ENCODE measurements around the gene ZFY.

Gene ZFY

GRCh38 chrY:2896050-2896449 is 39.1 kb upstream of the ZFY start:
- TF ChIP-seq FOXA1 (IDR thresholded peaks at IDR 0.05) = no peak
- TF ChIP-seq L3MBTL2 (conservative IDR thresholded peaks at IDR 0.05) = no peak
- TF ChIP-seq SP1 (IDR thresholded peaks at IDR 0.05) = no peak
- no peak for TF ChIP-seq TARDBP (IDR thresholded peaks at IDR 0.05)
- no peak for TF ChIP-seq BHLHE40 (IDR thresholded peaks at IDR 0.05; ENCODE audit: borderline replicate concordance)
- no peak for TF ChIP-seq FOXM1 (IDR thresholded peaks at IDR 0.05; ENCODE audit: borderline replicate concordance)
- TF ChIP-seq HDGF (IDR thresholded peaks at IDR 0.05; ENCODE audit: borderline replicate concordance) = no peak
- no peak for TF ChIP-seq CTBP1 (IDR thresholded peaks at IDR 0.05; ENCODE audit: borderline replicate concordance)
- no peak for TF ChIP-seq NFRKB (IDR thresholded peaks at IDR 0.05)
- TF ChIP-seq ARNT (IDR thresholded peaks at IDR 0.05) = no peak
- TF ChIP-seq ZNF384 (IDR thresholded peaks at IDR 0.05) = no peak
- no peak for TF ChIP-seq PKNOX1 (IDR thresholded peaks at IDR 0.05)
- no peak for TF ChIP-seq FOXK2 (IDR thresholded peaks at IDR 0.05)
- no peak for TF ChIP-seq SUZ12 (IDR thresholded peaks at IDR 0.05)
- no peak for TF ChIP-seq LEF1 (IDR thresholded peaks at IDR 0.05; ENCODE audit: borderline replicate concordance)
- no peak for DNase-seq (ENCODE audit: extremely low spot score)
- ChIA-PET CTCF (no interaction called here), POLR2A (no interaction called here)

- TF ChIP-seq LEF1 (IDR thresholded peaks at IDR 0.05; ENCODE audit: borderline replicate concordance) (no peak), SUZ12 (IDR thresholded peaks at IDR 0.05) (no peak), ARNT (IDR thresholded peaks at IDR 0.05) (no peak), ZNF384 (IDR thresholded peaks at IDR 0.05) (no peak)
- CTCF ChIA-PET = no interaction called here
- DNase-seq (ENCODE audit: extremely low spot score) = no peak
- POLR2A ChIA-PET = no interaction called here
Measured at GRCh38 chrY:2907356-2907755, 27.8 kb upstream of the ZFY start.

DNA sequence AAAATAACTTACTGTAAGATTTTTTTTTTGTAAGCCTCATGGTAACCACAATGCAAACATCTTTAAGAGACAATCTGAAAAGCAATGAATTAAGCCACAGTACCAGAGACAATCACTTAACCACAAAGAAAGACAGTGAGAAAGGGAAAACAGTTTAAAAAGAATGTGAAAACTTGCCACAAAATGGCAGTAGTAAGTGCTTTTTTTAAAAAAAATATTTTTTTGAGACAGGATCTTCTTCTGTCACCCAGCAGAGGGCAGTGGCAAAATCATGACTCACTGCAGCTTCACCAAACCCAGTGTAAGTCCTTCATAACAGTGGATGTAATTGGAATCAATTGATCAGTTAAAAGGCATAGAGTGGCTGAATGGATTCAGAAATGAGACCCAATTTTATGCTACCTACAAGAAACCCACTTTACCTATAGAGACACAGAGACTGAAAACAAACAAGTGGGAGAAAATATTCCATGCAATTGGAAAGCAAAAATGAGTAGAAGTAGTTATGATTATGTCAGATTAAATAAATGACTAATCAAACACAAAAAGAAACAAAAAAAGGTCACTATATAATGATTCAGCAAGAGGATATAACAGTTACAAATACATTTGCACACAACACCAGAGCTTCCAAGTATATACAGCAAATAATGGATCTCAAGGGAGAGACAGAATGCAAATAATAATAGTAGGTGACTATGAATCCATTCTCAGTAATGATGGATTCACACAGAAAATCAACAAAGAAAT is 21.9 kb upstream of the ZFY start:
- TF ChIP-seq FOXM1 (IDR thresholded peaks at IDR 0.05; ENCODE audit: borderline replicate concordance) = no peak
- no peak for TF ChIP-seq ARNT (IDR thresholded peaks at IDR 0.05)
- TF ChIP-seq CTBP1 (IDR thresholded peaks at IDR 0.05; ENCODE audit: borderline replicate concordance) = no peak
- TF ChIP-seq BHLHE40 (IDR thresholded peaks at IDR 0.05; ENCODE audit: borderline replicate concordance) = no peak
- TF ChIP-seq L3MBTL2 (conservative IDR thresholded peaks at IDR 0.05) = no peak
- TF ChIP-seq FOXK2 (IDR thresholded peaks at IDR 0.05) = no peak
- TF ChIP-seq SUZ12 (IDR thresholded peaks at IDR 0.05) = no peak
- no peak for TF ChIP-seq HDGF (IDR thresholded peaks at IDR 0.05; ENCODE audit: borderline replicate concordance)
- TF ChIP-seq ELF4 (IDR thresholded peaks at IDR 0.05) = no peak
- TF ChIP-seq PKNOX1 (IDR thresholded peaks at IDR 0.05) = no peak
- no peak for TF ChIP-seq TARDBP (IDR thresholded peaks at IDR 0.05)
- no peak for TF ChIP-seq FOXA1 (IDR thresholded peaks at IDR 0.05)
- TF ChIP-seq NFRKB (IDR thresholded peaks at IDR 0.05) = no peak
- no peak for TF ChIP-seq ZNF384 (IDR thresholded peaks at IDR 0.05)
- TF ChIP-seq SP1 (IDR thresholded peaks at IDR 0.05) = no peak
- no peak for TF ChIP-seq LEF1 (IDR thresholded peaks at IDR 0.05; ENCODE audit: borderline replicate concordance)
- ChIA-PET POLR2A (no interaction called here), CTCF (no interaction called here)
- no peak for DNase-seq (ENCODE audit: extremely low spot score)

- POLR2A ChIA-PET = no interaction called here
- CTCF ChIA-PET = no interaction called here
- no peak for TF ChIP-seq SUZ12 (IDR thresholded peaks at IDR 0.05)
- no peak for TF ChIP-seq NFRKB (IDR thresholded peaks at IDR 0.05)
- TF ChIP-seq FOXK2 (IDR thresholded peaks at IDR 0.05) = no peak
- no peak for TF ChIP-seq ZNF384 (IDR thresholded peaks at IDR 0.05)
- TF ChIP-seq HDGF (IDR thresholded peaks at IDR 0.05; ENCODE audit: borderline replicate concordance) = no peak
- TF ChIP-seq CTBP1 (IDR thresholded peaks at IDR 0.05; ENCODE audit: borderline replicate concordance) = no peak
- TF ChIP-seq BHLHE40 (IDR thresholded peaks at IDR 0.05; ENCODE audit: borderline replicate concordance) = no peak
- TF ChIP-seq TARDBP (IDR thresholded peaks at IDR 0.05) = no peak
- TF ChIP-seq SP1 (IDR thresholded peaks at IDR 0.05) = no peak
- TF ChIP-seq FOXM1 (IDR thresholded peaks at IDR 0.05; ENCODE audit: borderline replicate concordance) = no peak
- no peak for TF ChIP-seq FOXA1 (IDR thresholded peaks at IDR 0.05)
- no peak for TF ChIP-seq ARNT (IDR thresholded peaks at IDR 0.05)
- no peak for TF ChIP-seq ELF4 (IDR thresholded peaks at IDR 0.05)
- no peak for TF ChIP-seq LEF1 (IDR thresholded peaks at IDR 0.05; ENCODE audit: borderline replicate concordance)
- TF ChIP-seq L3MBTL2 (conservative IDR thresholded peaks at IDR 0.05) = no peak
- no peak for DNase-seq (ENCODE audit: extremely low spot score)
Measured at GRCh38 chrY:2934078-2934477, 1.1 kb upstream of the ZFY start.

DNA sequence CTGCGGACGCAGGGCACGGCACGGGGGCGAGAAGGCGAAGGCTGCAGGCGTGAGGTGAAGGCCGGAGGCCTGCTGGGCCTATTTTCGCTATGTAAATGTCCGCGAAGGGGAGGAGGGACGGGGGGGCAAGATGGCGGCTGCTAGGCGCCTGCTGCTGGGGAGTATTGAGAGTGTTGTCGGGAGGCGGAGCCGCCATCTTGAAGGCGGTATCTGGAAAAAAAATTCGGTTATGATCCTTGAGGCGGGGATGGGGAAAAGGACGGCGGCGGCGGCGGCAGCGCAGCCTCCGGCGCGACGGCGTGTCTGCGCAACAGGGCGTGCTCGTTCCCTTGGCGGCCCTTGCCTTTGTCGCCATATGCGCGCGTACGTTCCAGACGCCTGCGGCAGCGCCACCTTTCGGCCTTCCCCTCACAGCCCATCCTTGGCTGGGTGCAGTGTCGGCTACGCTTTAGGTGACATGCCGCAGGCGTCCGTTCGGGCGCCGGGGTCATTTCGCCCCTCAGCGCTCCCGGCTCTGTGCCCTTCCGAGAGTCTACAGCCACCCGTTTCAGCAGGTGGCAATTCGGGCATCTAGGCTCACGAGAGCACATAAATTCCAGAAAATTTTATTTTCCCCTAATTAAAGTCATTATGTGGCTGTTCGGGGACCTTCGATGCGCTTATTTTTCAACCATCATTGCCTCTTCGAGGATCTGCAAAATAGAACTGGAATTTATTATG is 695 bp downstream of the ZFY start:
- CTCF ChIA-PET = no interaction called here
- DNase-seq (ENCODE audit: extremely low spot score) = no peak
- TF ChIP-seq TARDBP (IDR thresholded peaks at IDR 0.05) = no peak
- POLR2A ChIA-PET = no interaction called here

GRCh38 chrY:2936436-2936750 is 1.2 kb downstream of the ZFY start:
- DNase-seq (ENCODE audit: extremely low spot score) = no peak
- POLR2A ChIA-PET = no interaction called here
- no peak for TF ChIP-seq ARNT (IDR thresholded peaks at IDR 0.05)
- TF ChIP-seq L3MBTL2 (conservative IDR thresholded peaks at IDR 0.05) = no peak
- TF ChIP-seq FOXA1 (IDR thresholded peaks at IDR 0.05) = no peak
- TF ChIP-seq ELF4 (IDR thresholded peaks at IDR 0.05) = no peak
- TF ChIP-seq BHLHE40 (IDR thresholded peaks at IDR 0.05; ENCODE audit: borderline replicate concordance) = no peak
- TF ChIP-seq CTBP1 (IDR thresholded peaks at IDR 0.05; ENCODE audit: borderline replicate concordance) = no peak
- no peak for TF ChIP-seq HDGF (IDR thresholded peaks at IDR 0.05; ENCODE audit: borderline replicate concordance)
- TF ChIP-seq LEF1 (IDR thresholded peaks at IDR 0.05; ENCODE audit: borderline replicate concordance) = no peak
- no peak for TF ChIP-seq ZNF384 (IDR thresholded peaks at IDR 0.05)
- no peak for TF ChIP-seq FOXK2 (IDR thresholded peaks at IDR 0.05)
- no peak for TF ChIP-seq SUZ12 (IDR thresholded peaks at IDR 0.05)
- no peak for TF ChIP-seq SP1 (IDR thresholded peaks at IDR 0.05)
- TF ChIP-seq PKNOX1 (IDR thresholded peaks at IDR 0.05) = no peak
- no peak for TF ChIP-seq NFRKB (IDR thresholded peaks at IDR 0.05)
- no peak for TF ChIP-seq TARDBP (IDR thresholded peaks at IDR 0.05)
- no peak for TF ChIP-seq FOXM1 (IDR thresholded peaks at IDR 0.05; ENCODE audit: borderline replicate concordance)
- CTCF ChIA-PET = no interaction called here

Measured in HEK293T (cell line).